Measurements from ENCODE around the gene RASSF10. TPM values are rescaled to one million over a fixed set of nuclear protein-coding genes. Genes with fewer than 3 reads are reported as not detected.

The RASSF10 gene
- total RNA-seq, 1 donor from 2014 or later = 2.0 TPM

GRCh38 chr11:13019313-13019712, 10.2 kb downstream of the RASSF10 start:
- no peak overlapping the region for H3K27ac Mint-ChIP-seq (ENCODE audit: unreplicated experiment)
- Histone ChIP-seq H2AFZ (ENCODE audit: low read depth, low read length) (no peak overlapping the region), H3K9ac (ENCODE audit: low read length) (no peak overlapping the region), H3K9me3 (ENCODE audit: insufficient read depth, low read depth, low read length) (no peaks in the 10 kb centered on the region), H3K4me2 (ENCODE audit: low read length) (no peak overlapping the region), H3K27ac (ENCODE audit: low read depth, low read length) (no peak overlapping the region), H3K79me2 (ENCODE audit: insufficient read depth, low read length) (no peaks in the 10 kb centered on the region), H3K4me1 (ENCODE audit: insufficient read depth, low read length) (no peaks in the 10 kb centered on the region), H4K20me1 (ENCODE audit: insufficient read depth, low read length) (no peaks in the 10 kb centered on the region), H3K27me3 (ENCODE audit: insufficient read depth, low read length) (peaks cover 25% of the 10 kb centered on the region), H3K36me3 (ENCODE audit: insufficient read depth, low read length) (no peaks in the 10 kb centered on the region), H3K4me3 (ENCODE audit: insufficient read depth, low read depth, low read length) (no peak overlapping the region)
- FAIRE-seq (no peak), DNase-seq (ENCODE audit: low read depth) (no peak)
- H3K27me3 Mint-ChIP-seq (ENCODE audit: low read depth, unreplicated experiment) = peaks cover 2% of the 10 kb centered on the region
- no peak overlapping the region for H3K4me3 Mint-ChIP-seq (ENCODE audit: unreplicated experiment)
- no peak for TF ChIP-seq CTCF (IDR thresholded peaks at IDR 0.05; ENCODE audit: insufficient read depth, low read depth, low read length)
- no peak for TF ChIP-seq EZH2 (IDR thresholded peaks at IDR 0.05; ENCODE audit: insufficient read depth, low read length)
- H3K9me3 Mint-ChIP-seq (ENCODE audit: unreplicated experiment) = no peaks in the 10 kb centered on the region
- H3K36me3 Mint-ChIP-seq (ENCODE audit: low read depth, unreplicated experiment) = no peaks in the 10 kb centered on the region
- H3K4me1 Mint-ChIP-seq (ENCODE audit: low read depth, unreplicated experiment) = no peaks in the 10 kb centered on the region

- Histone ChIP-seq H3K27me3 (ENCODE audit: insufficient read depth, low read length) (peaks cover 23% of the 10 kb centered on the region), H3K4me3 (ENCODE audit: insufficient read depth, low read depth, low read length) (no peak overlapping the region), H3K79me2 (ENCODE audit: insufficient read depth, low read length) (no peaks in the 10 kb centered on the region), H3K27ac (ENCODE audit: low read depth, low read length) (no peak overlapping the region), H3K4me1 (ENCODE audit: insufficient read depth, low read length) (no peaks in the 10 kb centered on the region), H4K20me1 (ENCODE audit: insufficient read depth, low read length) (no peaks in the 10 kb centered on the region), H2AFZ (ENCODE audit: low read depth, low read length) (no peak overlapping the region), H3K9ac (ENCODE audit: low read length) (no peak overlapping the region), H3K9me3 (ENCODE audit: insufficient read depth, low read depth, low read length) (no peaks in the 10 kb centered on the region), H3K4me2 (ENCODE audit: low read length) (no peak overlapping the region), H3K36me3 (ENCODE audit: insufficient read depth, low read length) (no peaks in the 10 kb centered on the region)
- FAIRE-seq (no peak), DNase-seq (ENCODE audit: low read depth) (no peak)
- TF ChIP-seq EZH2 (IDR thresholded peaks at IDR 0.05; ENCODE audit: insufficient read depth, low read length) = no peak
- no peaks in the 10 kb centered on the region for H3K9me3 Mint-ChIP-seq (ENCODE audit: unreplicated experiment)
- H3K27ac Mint-ChIP-seq (ENCODE audit: unreplicated experiment) = no peak overlapping the region
- no peaks in the 10 kb centered on the region for H3K27me3 Mint-ChIP-seq (ENCODE audit: low read depth, unreplicated experiment)
- no peaks in the 10 kb centered on the region for H3K36me3 Mint-ChIP-seq (ENCODE audit: low read depth, unreplicated experiment)
- no peak overlapping the region for H3K4me3 Mint-ChIP-seq (ENCODE audit: unreplicated experiment)
- H3K4me1 Mint-ChIP-seq (ENCODE audit: low read depth, unreplicated experiment) = no peaks in the 10 kb centered on the region
These were observed 14.3 kb downstream of the RASSF10 start for GRCh38 chr11:13023423-13023822.

- Histone ChIP-seq H3K36me3 (ENCODE audit: insufficient read depth, low read length) (no peaks in the 10 kb centered on the region), H3K9me3 (ENCODE audit: insufficient read depth, low read depth, low read length) (no peaks in the 10 kb centered on the region), H3K9ac (ENCODE audit: low read length) (no peak overlapping the region), H4K20me1 (ENCODE audit: insufficient read depth, low read length) (no peaks in the 10 kb centered on the region), H3K4me2 (ENCODE audit: low read length) (no peak overlapping the region), H2AFZ (ENCODE audit: low read depth, low read length) (no peak overlapping the region), H3K4me3 (ENCODE audit: insufficient read depth, low read depth, low read length) (no peak overlapping the region), H3K4me1 (ENCODE audit: insufficient read depth, low read length) (no peaks in the 10 kb centered on the region), H3K27ac (ENCODE audit: low read depth, low read length) (no peak overlapping the region), H3K27me3 (ENCODE audit: insufficient read depth, low read length) (peaks cover 29% of the 10 kb centered on the region), H3K79me2 (ENCODE audit: insufficient read depth, low read length) (no peaks in the 10 kb centered on the region)
- Mint-ChIP-seq H3K36me3 (ENCODE audit: low read depth, unreplicated experiment) (no peaks in the 10 kb centered on the region), H3K9me3 (ENCODE audit: unreplicated experiment) (no peaks in the 10 kb centered on the region), H3K4me1 (ENCODE audit: low read depth, unreplicated experiment) (no peaks in the 10 kb centered on the region), H3K27me3 (ENCODE audit: low read depth, unreplicated experiment) (no peaks in the 10 kb centered on the region), H3K27ac (ENCODE audit: unreplicated experiment) (no peak overlapping the region), H3K4me3 (ENCODE audit: unreplicated experiment) (no peak overlapping the region)
- no peak for TF ChIP-seq EZH2 (IDR thresholded peaks at IDR 0.05; ENCODE audit: insufficient read depth, low read length)
- FAIRE-seq (no peak), DNase-seq (ENCODE audit: low read depth) (no peak)
These were observed 17.6 kb downstream of the RASSF10 start for GRCh38 chr11:13026722-13027121.
